Trophoblast cell (in vitro differentiated cells and primary cell): ENCODE data around the gene ZFHX3.

ENCODE experiments used
- DNase-seq, 2 donors: peaks; one replicate each; pipeline ENCODE4 v3.0.0-alpha.2; 2016
- H2AFZ ChIP-seq: 2 replicates; pipeline ENCODE4 v1.6.1; 2013; ENCODE audit warnings: low read length, moderate library complexity, mild to moderate bottlenecking; ENCODE audit not compliant: insufficient read depth, poor library complexity
- H2AK5ac ChIP-seq: 2 replicates; pipeline ENCODE4 v1.6.1; 2013; ENCODE audit warnings: mild to moderate bottlenecking, low read length
- H2BK120ac ChIP-seq: 2 replicates; pipeline ENCODE4 v1.6.1; 2013; ENCODE audit warnings: low read length, mild to moderate bottlenecking, moderate library complexity; ENCODE audit not compliant: insufficient read depth, poor library complexity
- H2BK12ac ChIP-seq: 2 replicates; pipeline ENCODE4 v1.6.1; 2013; ENCODE audit warnings: mild to moderate bottlenecking, low read length, moderate library complexity
- H2BK5ac ChIP-seq: 2 replicates; pipeline ENCODE4 v1.6.1; 2013; ENCODE audit warnings: low read length, low read depth, moderate library complexity, mild to moderate bottlenecking; ENCODE audit not compliant: poor library complexity
- H3K14ac ChIP-seq: 2 replicates; pipeline ENCODE4 v1.6.1; 2013; ENCODE audit warnings: mild to moderate bottlenecking, low read length
- H3K18ac ChIP-seq: 2 replicates; pipeline ENCODE4 v1.6.1; 2013; ENCODE audit warnings: mild to moderate bottlenecking, low read length
- H3K23ac ChIP-seq: 2 replicates; pipeline ENCODE4 v1.6.1; 2013; ENCODE audit warnings: low read length
- H3K27ac ChIP-seq: 2 replicates; pipeline ENCODE4 v1.5.1; 2013; ENCODE audit warnings: low read depth, mild to moderate bottlenecking, inconsistent platforms, low read length, moderate library complexity
- H3K27me3 ChIP-seq: 2 replicates; pipeline ENCODE4 v1.6.1; 2013; ENCODE audit warnings: inconsistent platforms, mild to moderate bottlenecking, low read length, moderate library complexity; ENCODE audit not compliant: insufficient read depth
- H3K36me3 ChIP-seq, 2 experiments: 1 replicate in 1 of 2; 2 replicates in 1 of 2; pipeline ENCODE4 v1.6.1; 2013; ENCODE audit warnings: low read length in 2 of 2, mild to moderate bottlenecking in 2 of 2, moderate library complexity in 1 of 2; ENCODE audit not compliant: insufficient read depth in 2 of 2, control insufficient read depth in 1 of 2
- H3K4ac ChIP-seq: 2 replicates; pipeline ENCODE4 v1.6.1; 2013; ENCODE audit warnings: low read depth, mild to moderate bottlenecking, low read length, moderate library complexity
- H3K4me1 ChIP-seq, 2 experiments: 1 replicate in 1 of 2; 2 replicates in 1 of 2; pipeline ENCODE4 v1.6.1; 2013; ENCODE audit warnings: low read length in 2 of 2, mild to moderate bottlenecking in 2 of 2, moderate library complexity in 1 of 2; ENCODE audit not compliant: insufficient read depth in 2 of 2, control insufficient read depth in 1 of 2
- H3K4me2 ChIP-seq: 2 replicates; pipeline ENCODE4 v1.6.1; 2013; ENCODE audit warnings: inconsistent platforms, mild to moderate bottlenecking, low read length, moderate library complexity
- H3K4me3 ChIP-seq: 2 replicates; pipeline ENCODE4 v1.5.1; 2013; ENCODE audit warnings: mild to moderate bottlenecking, low read depth, low read length, inconsistent platforms
- H3K79me1 ChIP-seq: one replicate; pipeline ENCODE4 v1.6.1; 2013; ENCODE audit warnings: low read length
- H3K79me2 ChIP-seq: 2 replicates; pipeline ENCODE4 v1.6.1; 2013; ENCODE audit warnings: low read length, mild to moderate bottlenecking; ENCODE audit not compliant: control insufficient read depth, insufficient read depth, poor library complexity
- H3K9ac ChIP-seq: 2 replicates; pipeline ENCODE4 v1.6.1; 2013; ENCODE audit warnings: mild to moderate bottlenecking, low read length
- H3K9me3 ChIP-seq: 2 replicates; pipeline ENCODE4 v1.6.1; 2013; ENCODE audit warnings: low read depth, mild to moderate bottlenecking, control low read depth, inconsistent platforms, low read length; ENCODE audit not compliant: insufficient read depth
- H4K12ac ChIP-seq: 2 replicates; pipeline ENCODE4 v1.6.1; 2013; ENCODE audit warnings: low read depth, mild to moderate bottlenecking, low read length, moderate library complexity
- H4K8ac ChIP-seq: 2 replicates; pipeline ENCODE4 v1.6.1; 2013; ENCODE audit warnings: low read depth, mild to moderate bottlenecking, low read length, moderate library complexity
- H4K91ac ChIP-seq: one replicate; pipeline ENCODE4 v1.6.1; 2013; ENCODE audit warnings: low read depth, mild to moderate bottlenecking, low read length, moderate library complexity
- WGBS: extraction: QIAGEN DNeasy Blood & Tissue Kit; methylation state at CpG from one replicate; pipeline ENCODE4 v1.1.7; 2013; ENCODE audit warnings: missing lambda C conversion rate; ENCODE audit not compliant: insufficient read length, insufficient coverage; ENCODE audit errors: extremely low coverage; 5-methylcytosine and 5-hydroxymethylcytosine counted together

The ZFHX3 gene

DNA sequence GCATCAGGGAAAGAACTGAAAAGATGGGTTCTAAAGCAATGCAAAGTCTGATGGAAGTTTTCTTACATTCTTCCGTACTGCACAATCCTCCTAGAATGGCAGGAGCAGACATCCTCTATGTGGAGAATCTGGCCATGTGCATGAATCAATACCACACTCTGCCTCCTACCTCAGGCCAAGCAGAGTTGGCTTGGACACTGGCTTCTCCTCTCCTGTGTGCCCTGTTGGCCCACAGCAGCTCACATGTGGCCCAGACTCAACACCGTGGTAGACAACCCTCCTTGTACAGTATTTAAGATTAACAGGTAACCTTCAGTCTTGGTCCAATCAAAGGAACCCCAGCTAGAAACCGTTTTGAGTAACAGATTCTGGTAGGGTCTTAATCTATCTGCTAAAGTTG, 101.9 kb downstream of the ZFHX3 start:
- Histone ChIP-seq H4K8ac (no peak overlapping the region), H3K18ac (no peak overlapping the region), H3K14ac (no peak overlapping the region), H3K4me1 (peaks cover 14 to 22% of the 10 kb centered on the region in 2 experiments), H2AFZ (no peak overlapping the region), H3K36me3 (peaks cover 14 to 19% of the 10 kb centered on the region in 2 experiments), H3K79me1 (peaks cover 4% of the 10 kb centered on the region), H3K27ac (no peak overlapping the region), H3K23ac (no peak overlapping the region), H2BK12ac (no peak overlapping the region), H2AK5ac (no peak overlapping the region), H3K79me2 (peaks cover 5% of the 10 kb centered on the region), H3K4ac (no peak overlapping the region), H3K27me3 (no peaks in the 10 kb centered on the region), H4K12ac (no peak overlapping the region), H3K9ac (no peak overlapping the region), H2BK120ac (no peak overlapping the region), H3K9me3 (peaks cover 8% of the 10 kb centered on the region), H3K4me2 (no peak overlapping the region), H2BK5ac (no peak overlapping the region), H4K91ac (no peak overlapping the region), H3K4me3 (no peak overlapping the region)
- WGBS = no CpG with 5 or more reads among the region's 3 CpGs
- peak in 1 of 2 donors; percentile 27 for DNase-seq

DNA sequence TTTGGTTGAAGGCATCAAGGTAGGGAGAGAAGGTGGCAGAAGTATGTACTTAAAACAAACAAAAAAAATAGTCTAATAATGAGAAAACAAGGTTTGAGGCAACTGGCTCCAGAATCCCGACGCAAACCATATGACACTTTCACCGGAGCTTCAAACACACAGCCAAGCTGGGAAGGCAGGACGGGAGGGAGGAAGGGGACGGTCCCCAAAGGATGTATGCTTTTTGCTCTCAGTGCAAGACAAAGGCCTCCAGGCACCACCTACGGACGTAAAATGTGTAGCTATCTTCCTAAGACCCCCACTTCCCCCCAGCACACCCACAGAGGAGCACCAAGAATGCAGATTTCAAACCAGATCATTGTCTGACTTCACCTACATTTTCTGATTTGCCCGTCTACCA, 102.3 kb downstream of the ZFHX3 start:
- H3K4me3 ChIP-seq = no peak overlapping the region
- no peak overlapping the region for H3K23ac ChIP-seq
- H3K36me3 ChIP-seq = peaks cover 11 to 16% of the 10 kb centered on the region in 2 experiments
- no CpG with 5 or more reads among the region's 8 CpGs for WGBS
- no peak for DNase-seq
- H2BK5ac ChIP-seq = no peak overlapping the region
- peak overlapping the region; percentile 33 for H3K4ac ChIP-seq
- no peak overlapping the region for H3K18ac ChIP-seq
- H3K4me2 ChIP-seq = no peak overlapping the region
- H2AK5ac ChIP-seq = no peak overlapping the region
- no peak overlapping the region for H3K9ac ChIP-seq
- no peak overlapping the region for H4K12ac ChIP-seq
- no peak overlapping the region for H2BK120ac ChIP-seq
- peaks cover 14 to 22% of the 10 kb centered on the region in 2 experiments for H3K4me1 ChIP-seq
- peaks cover 5% of the 10 kb centered on the region for H3K79me2 ChIP-seq
- no peak overlapping the region for H2BK12ac ChIP-seq
- H3K27me3 ChIP-seq = no peaks in the 10 kb centered on the region
- no peak overlapping the region for H4K8ac ChIP-seq
- no peak overlapping the region for H4K91ac ChIP-seq
- H3K14ac ChIP-seq = no peak overlapping the region
- H2AFZ ChIP-seq = no peak overlapping the region
- H3K79me1 ChIP-seq = peaks cover 4% of the 10 kb centered on the region
- H3K9me3 ChIP-seq = peaks cover 8% of the 10 kb centered on the region
- H3K27ac ChIP-seq = no peak overlapping the region

DNA sequence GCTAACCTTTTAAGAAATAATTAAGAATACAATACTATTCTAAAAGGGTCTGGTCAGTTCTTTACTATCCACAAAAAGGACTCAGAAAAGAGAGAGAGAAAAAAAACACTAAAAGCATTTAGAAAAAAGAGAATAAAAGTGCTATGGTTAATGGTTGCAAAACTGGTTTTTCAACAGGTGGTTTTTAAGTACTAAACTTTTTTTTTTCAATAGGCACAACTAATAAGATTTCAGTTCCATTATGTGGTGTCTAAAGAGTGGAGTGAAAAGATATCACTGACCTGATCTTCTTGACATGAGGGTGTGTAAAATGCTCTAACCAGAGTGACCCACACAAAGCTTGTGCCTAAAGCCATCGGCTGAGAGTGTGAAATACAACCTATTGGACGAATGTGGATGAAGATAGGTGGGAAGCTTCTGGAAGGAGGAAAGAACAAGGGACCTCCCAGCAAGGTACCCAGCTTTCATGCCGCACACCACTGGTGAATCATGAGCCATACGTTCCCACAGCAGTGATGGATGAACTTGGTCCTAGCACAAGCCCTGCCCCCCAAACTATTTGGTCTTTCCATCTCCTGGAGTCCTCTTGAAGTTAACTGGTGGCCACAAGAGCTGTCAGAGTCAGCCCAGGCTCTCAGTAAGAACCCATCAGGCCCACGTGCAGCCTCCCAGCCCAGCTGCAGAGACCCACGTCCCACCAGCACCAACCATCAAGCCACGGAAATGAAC, 103.0 kb downstream of the ZFHX3 start:
- Histone ChIP-seq H2AFZ (no peak overlapping the region), H3K4me1 (peaks cover 14 to 18% of the 10 kb centered on the region in 2 experiments), H3K79me2 (peaks cover 9% of the 10 kb centered on the region), H2BK120ac (no peak overlapping the region), H3K18ac (peak overlapping the region; percentile 33), H2AK5ac (no peak overlapping the region), H3K23ac (no peak overlapping the region), H3K9me3 (peaks cover 2% of the 10 kb centered on the region), H4K12ac (no peak overlapping the region), H2BK12ac (no peak overlapping the region), H3K4ac (peak overlapping the region; percentile 53), H3K9ac (no peak overlapping the region), H3K27me3 (no peaks in the 10 kb centered on the region), H2BK5ac (no peak overlapping the region), H3K14ac (no peak overlapping the region), H4K8ac (no peak overlapping the region), H3K27ac (no peak overlapping the region), H4K91ac (no peak overlapping the region), H3K79me1 (peaks cover 4% of the 10 kb centered on the region), H3K4me2 (no peak overlapping the region), H3K36me3 (peaks cover 5 to 10% of the 10 kb centered on the region in 2 experiments), H3K4me3 (no peak overlapping the region)
- no peak for DNase-seq
- no CpG with 5 or more reads among the region's 7 CpGs for WGBS

DNA sequence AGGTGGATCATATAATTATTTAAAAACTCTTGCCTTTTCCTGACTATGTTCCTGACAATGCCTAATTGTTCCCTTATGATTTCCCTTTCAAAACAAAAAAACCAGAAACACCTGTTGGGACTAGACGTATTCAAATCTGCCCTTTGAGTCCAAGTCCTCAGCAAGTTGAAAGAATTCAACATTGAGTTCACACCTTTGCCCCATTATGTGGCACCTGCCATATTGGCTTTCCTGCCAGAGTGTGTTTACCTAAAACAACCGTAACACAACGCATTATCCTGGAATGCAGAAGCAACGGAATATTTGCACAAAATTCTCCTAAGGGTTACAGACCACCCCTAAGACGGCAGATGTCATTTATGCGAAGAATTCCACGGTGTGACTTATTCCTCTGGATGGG, 105.9 kb downstream of the ZFHX3 start:
- H3K79me2 ChIP-seq = peaks cover 17% of the 10 kb centered on the region
- H3K18ac ChIP-seq = no peak overlapping the region
- no peak overlapping the region for H3K4ac ChIP-seq
- H3K9ac ChIP-seq = no peak overlapping the region
- no peak overlapping the region for H2BK120ac ChIP-seq
- no peak overlapping the region for H3K4me2 ChIP-seq
- H3K9me3 ChIP-seq = peaks cover 2% of the 10 kb centered on the region
- no peak overlapping the region for H2BK5ac ChIP-seq
- no peak overlapping the region for H3K4me3 ChIP-seq
- H4K91ac ChIP-seq = no peak overlapping the region
- no CpG with 5 or more reads among the region's 7 CpGs for WGBS
- H2AFZ ChIP-seq = no peak overlapping the region
- no peak overlapping the region for H3K14ac ChIP-seq
- H2AK5ac ChIP-seq = no peak overlapping the region
- no peak overlapping the region for H4K12ac ChIP-seq
- no peak for DNase-seq
- peaks cover 8% of the 10 kb centered on the region for H3K79me1 ChIP-seq
- H3K27me3 ChIP-seq = no peaks in the 10 kb centered on the region
- no peak overlapping the region for H2BK12ac ChIP-seq
- H4K8ac ChIP-seq = no peak overlapping the region
- H3K36me3 ChIP-seq = peaks cover 4 to 9% of the 10 kb centered on the region in 2 experiments
- peaks cover 18 to 21% of the 10 kb centered on the region in 2 experiments for H3K4me1 ChIP-seq
- H3K27ac ChIP-seq = no peak overlapping the region
- H3K23ac ChIP-seq = no peak overlapping the region
